Inflammatory macrophage treated with lipopolysaccharide for 4 hours (primary cell): ENCODE measurements around the gene HAND1.
A peak's percentile ranks its signal among the peaks of the same experiment; 100 is the strongest.

Source experiments
- DNase-seq: peaks from one replicate; pipeline ENCODE4 v3.0.0-alpha.2; 2020

Gene HAND1

DNA sequence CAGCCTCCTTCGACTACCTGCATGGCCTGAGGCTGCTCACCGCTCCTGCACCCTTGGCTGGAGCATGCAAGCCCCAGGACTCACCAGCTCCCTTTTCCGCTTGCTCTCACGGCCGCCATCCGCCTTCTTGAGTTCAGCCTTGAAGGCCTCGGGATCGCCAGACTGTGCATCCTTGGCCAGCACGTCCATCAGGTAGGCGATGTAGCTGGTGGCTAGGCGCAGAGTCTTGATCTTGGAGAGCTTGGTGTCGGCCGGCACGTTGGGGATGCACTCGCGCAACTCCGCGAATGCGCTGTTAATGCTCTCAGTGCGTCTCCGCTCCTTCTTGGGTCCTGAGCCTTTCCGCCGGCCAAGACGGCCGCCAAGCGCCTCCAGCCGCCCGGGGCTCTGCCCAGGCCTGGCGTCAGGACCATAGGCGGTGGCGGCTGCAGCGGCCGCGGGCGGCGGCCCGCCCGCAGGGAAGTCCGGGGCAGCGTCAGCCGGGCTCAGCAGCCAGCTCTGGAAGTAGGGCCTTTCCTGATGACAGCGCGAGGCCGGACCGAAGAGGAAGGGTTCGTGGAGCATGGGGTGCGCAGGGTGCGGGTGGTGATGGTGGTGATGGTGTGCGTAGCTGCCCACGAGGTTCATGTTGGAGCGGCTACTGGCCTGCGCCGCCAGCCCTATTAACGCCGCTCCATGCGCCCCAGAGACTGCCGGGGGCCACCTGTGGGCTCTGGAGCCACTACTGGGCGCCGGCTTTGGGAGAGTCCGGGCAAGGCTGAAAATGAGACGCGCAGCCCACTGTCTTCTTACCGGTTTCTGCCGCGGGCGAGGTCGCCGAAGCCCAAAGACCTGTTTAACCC, 424 bp downstream of the HAND1 start:
- peak; percentile 40 for DNase-seq

- DNase-seq = no peak
Measured at GRCh38 chr5:154476354-154477205, 1.4 kb downstream of the HAND1 start.

DNA sequence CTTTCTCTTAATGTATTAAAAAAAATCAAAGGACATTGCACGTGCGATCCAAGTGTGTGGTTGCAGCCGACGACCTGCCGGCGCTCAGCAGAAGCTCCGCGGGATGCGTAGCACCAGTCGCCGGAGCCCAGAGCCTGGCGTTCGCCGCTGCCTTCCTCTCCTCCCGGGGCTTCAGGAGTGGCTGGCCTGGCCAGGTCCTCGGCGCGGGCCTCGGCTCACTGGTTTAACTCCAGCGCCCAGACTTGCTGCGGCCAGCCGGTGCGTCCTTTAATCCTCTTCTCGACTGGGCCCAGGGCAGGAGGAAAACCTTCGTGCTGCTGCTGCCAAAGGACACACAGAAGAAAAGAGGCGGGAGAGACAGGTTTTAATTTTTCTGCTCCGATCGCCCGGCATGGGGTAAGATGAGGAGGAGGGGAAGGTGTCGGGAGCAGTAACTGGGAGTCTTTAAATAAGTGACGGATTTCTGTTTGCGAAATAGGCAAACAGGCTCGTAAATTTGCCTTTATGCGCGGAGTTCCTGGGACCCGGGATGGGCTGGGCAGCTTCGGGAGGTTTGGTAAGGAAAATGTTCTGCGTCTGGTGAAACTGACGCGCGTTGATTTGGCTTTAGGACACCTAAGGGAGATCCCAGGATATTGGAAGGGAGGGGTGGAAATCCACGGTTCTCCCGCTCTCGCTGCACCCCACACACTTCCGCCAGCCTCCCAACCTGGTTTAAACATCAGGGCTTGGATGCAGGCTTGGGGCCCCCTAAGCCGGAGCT, 2.3 kb downstream of the HAND1 start:
- DNase-seq = no peak

DNA sequence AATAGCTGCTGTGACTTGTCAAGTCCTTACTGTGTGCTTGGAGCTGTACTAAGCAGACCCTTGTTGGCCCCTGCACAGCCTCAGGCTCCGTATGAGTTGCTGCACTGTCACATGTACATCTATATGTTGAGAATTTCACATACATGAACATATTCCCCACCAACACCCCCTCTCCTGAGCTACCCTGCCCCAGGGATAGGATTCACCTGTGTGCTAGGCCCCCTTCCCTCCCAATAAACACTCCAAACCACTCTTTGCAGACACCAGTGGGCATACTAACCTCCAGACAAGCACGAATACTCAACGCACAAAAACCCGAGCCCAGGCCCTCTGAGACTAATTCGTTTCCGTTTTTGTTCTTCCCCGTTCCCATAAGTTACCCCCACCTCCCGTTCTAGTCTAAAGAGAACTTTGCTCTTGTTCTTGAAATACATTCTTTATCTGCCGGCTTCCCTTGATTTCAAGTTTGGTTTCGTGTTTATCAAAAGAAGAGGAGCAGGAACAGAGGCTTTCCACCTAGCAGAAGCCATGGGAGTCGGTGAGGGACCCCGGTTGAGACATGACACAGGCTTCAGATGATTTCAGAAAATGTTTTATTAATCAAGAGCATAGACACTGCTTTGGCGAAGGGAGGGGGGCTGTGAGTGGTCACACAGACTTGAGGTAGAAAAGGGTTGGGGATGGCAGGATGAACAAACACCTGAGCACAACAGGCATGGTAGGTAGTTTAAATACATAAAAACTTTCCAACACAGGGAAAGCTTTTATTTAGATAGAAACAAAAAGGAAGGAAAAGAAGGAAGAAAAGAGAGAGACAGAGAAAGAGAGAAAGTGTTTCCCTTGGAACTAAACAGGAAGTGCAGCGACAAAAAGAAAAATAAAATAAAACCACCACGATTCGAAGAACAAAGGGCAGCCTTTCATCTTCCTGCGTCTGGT, 3.4 kb downstream of the HAND1 start:
- no peak for DNase-seq

GRCh38 chr5:154473581-154474283, 4.3 kb downstream of the HAND1 start:
- DNase-seq = no peak

DNA sequence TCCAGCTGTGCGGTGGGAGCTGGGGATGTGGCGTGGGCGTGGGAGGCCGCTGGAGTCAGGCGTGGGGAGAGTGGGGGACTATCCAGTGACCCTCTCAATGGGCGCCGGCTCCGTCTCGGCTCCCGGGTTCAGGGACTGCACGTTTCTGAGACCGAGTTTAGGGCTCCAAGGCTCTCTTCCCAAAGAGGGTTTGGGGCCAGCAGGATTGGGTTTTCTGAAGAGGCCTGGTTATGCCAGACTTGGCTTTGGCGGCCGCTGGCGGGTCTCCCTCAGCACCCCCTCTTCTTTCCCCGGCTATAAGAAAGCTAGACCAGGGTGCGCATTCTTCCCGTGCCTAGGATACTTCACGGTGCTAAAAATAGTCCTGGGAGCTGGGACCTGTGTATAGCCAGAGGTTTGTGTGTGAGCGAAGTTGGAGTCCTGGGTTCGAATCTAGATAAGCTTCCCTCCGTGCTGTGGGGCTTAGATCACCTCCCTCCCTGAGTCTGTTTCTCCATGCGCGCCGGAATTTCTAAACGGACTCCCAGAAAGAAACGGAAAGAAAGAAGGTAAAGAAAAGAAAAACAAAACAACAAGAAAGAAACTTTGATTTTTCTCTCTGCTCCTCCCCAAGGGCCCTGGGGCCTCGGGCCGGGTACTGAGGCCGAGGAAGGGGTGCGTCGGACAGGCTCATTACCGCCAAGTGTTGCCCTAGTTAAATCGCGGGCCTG, 5.0 kb downstream of the HAND1 start:
- DNase-seq = no peak

GRCh38 chr5:154470947-154471870, 6.8 kb downstream of the HAND1 start:
- DNase-seq = no peak

GRCh38 chr5:154470137-154470536, 7.9 kb downstream of the HAND1 start:
- no peak for DNase-seq

DNA sequence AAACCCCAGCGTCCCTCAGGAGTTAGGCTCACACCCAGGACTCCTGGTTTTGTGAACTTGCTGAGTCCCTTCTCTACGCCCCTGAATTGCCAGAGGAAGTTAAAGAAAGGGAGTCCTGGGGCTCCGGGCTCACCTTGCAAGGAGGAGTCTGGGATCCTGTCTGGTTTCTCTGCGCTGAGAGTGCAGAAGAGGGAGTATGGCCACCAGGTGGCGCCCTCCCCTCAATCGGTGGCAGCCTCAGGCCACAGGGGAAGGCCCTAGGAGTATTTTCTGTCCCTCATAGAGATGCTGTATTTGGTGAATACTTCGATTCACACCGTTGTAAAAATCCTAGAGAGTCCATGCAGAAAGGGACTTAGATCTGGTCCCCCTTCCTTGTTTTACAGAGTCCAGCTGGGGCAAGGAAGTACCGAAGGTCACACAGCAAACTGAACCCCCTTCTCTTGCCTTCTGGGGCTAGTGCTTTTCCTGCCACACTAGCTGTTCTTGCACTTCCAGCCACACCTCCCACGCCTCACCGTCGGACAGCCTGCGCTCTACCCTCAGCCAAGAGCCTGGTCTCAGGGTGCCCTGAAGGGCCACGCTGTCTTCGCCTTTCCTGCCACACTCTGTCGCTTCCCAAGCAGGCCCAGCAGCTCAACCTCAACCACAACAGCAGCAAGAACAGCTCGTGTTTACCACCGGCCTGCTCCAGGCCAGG, 10.2 kb downstream of the HAND1 start:
- peak; percentile 54 for DNase-seq

- no peak for DNase-seq
Measured at GRCh38 chr5:154466671-154467070, 11.4 kb downstream of the HAND1 start.

DNA sequence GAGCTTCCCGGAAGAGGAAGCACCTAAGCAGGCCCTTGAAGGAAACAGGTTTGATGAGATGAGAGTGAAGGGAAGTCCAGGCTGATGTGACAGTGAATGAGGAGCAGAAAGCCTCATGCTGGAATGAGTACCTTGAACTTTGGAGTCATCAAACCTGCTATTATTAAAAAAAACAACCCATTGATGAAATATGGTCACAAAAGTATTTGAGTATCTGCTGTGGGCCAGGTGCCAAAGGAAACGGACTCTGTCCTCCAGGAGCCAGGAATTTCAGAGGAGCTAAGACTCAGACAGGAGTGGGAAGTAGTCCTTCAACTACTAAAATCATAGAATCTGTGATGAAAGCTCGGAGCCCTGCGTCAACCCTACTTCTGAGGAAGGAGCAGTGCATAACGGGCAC, 11.9 kb downstream of the HAND1 start:
- no peak for DNase-seq

GRCh38 chr5:154465169-154465568, 12.9 kb downstream of the HAND1 start:
- DNase-seq = peak; percentile 82

GRCh38 chr5:154464438-154464837, 13.6 kb downstream of the HAND1 start:
- DNase-seq = no peak

- DNase-seq = no peak
Measured at GRCh38 chr5:154461531-154461930, 16.5 kb downstream of the HAND1 start.

GRCh38 chr5:154460172-154460571, 17.9 kb downstream of the HAND1 start:
- DNase-seq = no peak

DNA sequence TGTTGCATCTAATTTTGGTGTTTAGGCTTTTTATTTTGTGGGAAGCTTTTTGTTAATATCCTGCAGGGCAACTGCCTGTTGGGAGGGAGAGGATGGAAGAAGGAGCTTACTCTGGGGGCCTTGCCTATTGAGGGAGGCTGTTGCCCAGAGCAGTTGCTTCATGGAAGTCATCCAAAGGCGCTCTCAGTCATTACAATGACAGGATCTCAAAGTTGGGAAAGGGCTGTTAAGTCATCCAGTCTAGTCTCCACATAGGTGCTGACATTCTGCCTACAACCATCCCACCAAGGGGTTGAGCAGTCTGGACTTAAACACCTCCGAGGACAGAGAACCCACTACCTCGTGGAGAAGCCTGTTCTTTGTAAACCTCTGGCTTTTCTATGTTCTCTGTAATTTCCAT, 19.0 kb downstream of the HAND1 start:
- no peak for DNase-seq

DNA sequence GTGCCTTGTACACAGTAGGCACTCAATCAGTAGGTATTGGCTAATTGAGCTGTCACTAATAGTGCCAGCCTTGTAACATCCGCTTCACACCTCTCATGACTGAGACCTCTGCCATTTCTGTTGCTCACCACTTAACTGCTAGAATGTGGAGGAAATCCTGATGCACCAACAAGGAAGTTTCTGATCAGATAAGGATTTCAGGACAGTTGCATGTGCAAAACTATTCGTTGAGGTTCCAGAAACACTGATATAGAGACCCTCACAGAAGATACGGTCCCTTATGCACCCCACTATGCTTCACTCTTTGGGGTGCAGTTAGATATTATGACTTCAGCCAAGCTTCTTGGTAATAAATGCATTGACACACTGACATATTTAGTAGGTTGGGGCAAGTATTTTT, 21.5 kb downstream of the HAND1 start:
- DNase-seq = no peak

DNA sequence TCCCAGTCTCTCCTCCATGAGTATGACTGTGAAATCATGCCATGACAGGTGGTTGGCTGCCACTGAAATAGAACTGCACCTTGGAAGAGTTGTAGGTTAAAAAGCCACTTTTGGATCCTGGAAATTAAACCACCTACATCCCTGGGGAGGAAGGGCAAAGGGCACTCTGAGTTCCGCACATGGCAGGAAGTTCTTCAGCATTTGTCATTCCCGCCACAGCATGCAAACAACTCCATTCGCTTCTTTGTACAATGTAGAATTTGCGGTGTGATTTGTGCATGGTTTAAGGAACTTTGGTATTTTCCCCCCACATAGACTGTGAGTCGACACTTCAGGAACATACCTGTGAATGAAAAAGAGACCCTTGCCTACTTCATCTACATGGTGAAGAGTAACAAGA, 22.4 kb downstream of the HAND1 start:
- DNase-seq = no peak

DNA sequence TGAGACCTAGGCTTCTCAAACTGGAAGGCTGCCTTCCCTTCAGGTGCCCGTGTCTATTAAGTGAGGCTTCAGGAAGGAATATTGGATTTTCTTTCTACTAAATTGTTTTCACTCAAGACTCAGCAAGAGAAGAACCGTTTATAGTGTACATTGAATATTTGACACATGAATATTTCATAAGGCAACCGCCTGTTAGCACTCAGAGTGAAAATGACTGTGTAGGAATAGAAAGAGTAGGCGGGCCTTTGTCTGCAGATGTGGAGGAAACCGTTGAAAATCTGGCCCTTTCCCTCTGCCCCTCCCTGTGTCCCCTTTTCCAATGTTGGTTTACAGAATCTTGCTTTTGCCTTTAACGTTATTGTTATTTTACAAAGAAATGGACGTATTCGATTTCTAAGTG, 26.1 kb downstream of the HAND1 start:
- DNase-seq = no peak
